ENCODE data around the gene PCK1.

Gene PCK1

GRCh38 chr20:57553376-57554018, 7.4 kb upstream of the PCK1 start:
- no peak for DNase-seq (ENCODE audit: low read depth, low spot score)
- TF ChIP-seq CTCF (IDR thresholded peaks at IDR 0.05; ENCODE audit: low read depth, low read length) = no peak
- H3K4me3 ChIP-seq (ENCODE audit: low read depth, low read length) = no peak overlapping the region
- in situ Hi-C loops (cut with HindIII; ENCODE audit: low sequenced_read_pairs) = no loop called here

- no peak for TF ChIP-seq CTCF (IDR thresholded peaks at IDR 0.05; ENCODE audit: low read depth, low read length)
- no peak overlapping the region for H3K4me3 ChIP-seq (ENCODE audit: low read depth, low read length)
- no peak for DNase-seq (ENCODE audit: low read depth, low spot score)
- in situ Hi-C loops (cut with HindIII; ENCODE audit: low sequenced_read_pairs) = no loop called here
Measured at GRCh38 chr20:57555457-57556184, 5.3 kb upstream of the PCK1 start.

- DNase-seq (ENCODE audit: low read depth, low spot score) = no peak
- in situ Hi-C loops (cut with HindIII; ENCODE audit: low sequenced_read_pairs) = no loop called here
- TF ChIP-seq CTCF (IDR thresholded peaks at IDR 0.05; ENCODE audit: low read depth, low read length) = no peak
- H3K4me3 ChIP-seq (ENCODE audit: low read depth, low read length) = no peak overlapping the region
Measured at GRCh38 chr20:57556980-57557274, 4.0 kb upstream of the PCK1 start.

GRCh38 chr20:57557926-57558613, 2.8 kb upstream of the PCK1 start:
- DNase-seq (ENCODE audit: low read depth, low spot score) = no peak
- no peak for TF ChIP-seq CTCF (IDR thresholded peaks at IDR 0.05; ENCODE audit: low read depth, low read length)
- in situ Hi-C loops (cut with HindIII; ENCODE audit: low sequenced_read_pairs) = no loop called here
- H3K4me3 ChIP-seq (ENCODE audit: low read depth, low read length) = no peak overlapping the region

- in situ Hi-C loops (cut with HindIII; ENCODE audit: low sequenced_read_pairs) = no loop called here
- TF ChIP-seq CTCF (IDR thresholded peaks at IDR 0.05; ENCODE audit: low read depth, low read length) = no peak
- no peak overlapping the region for H3K4me3 ChIP-seq (ENCODE audit: low read depth, low read length)
- no peak for DNase-seq (ENCODE audit: low read depth, low spot score)
Measured at GRCh38 chr20:57558614-57559288, 2.2 kb upstream of the PCK1 start.

- TF ChIP-seq CTCF (IDR thresholded peaks at IDR 0.05; ENCODE audit: low read depth, low read length) = no peak
- H3K4me3 ChIP-seq (ENCODE audit: low read depth, low read length) = no peak overlapping the region
- in situ Hi-C loops (cut with HindIII; ENCODE audit: low sequenced_read_pairs) = no loop called here
- no peak for DNase-seq (ENCODE audit: low read depth, low spot score)
Measured at GRCh38 chr20:57559289-57559634, 1.6 kb upstream of the PCK1 start.
